ENCODE data around the gene SLC9A7. TPM values are rescaled to one million over a fixed set of nuclear protein-coding genes. Genes with fewer than 3 reads are reported as not detected.

SLC9A7 gene
- total RNA-seq, 1 experiment from 2014 or later: 0.63 TPM

DNA sequence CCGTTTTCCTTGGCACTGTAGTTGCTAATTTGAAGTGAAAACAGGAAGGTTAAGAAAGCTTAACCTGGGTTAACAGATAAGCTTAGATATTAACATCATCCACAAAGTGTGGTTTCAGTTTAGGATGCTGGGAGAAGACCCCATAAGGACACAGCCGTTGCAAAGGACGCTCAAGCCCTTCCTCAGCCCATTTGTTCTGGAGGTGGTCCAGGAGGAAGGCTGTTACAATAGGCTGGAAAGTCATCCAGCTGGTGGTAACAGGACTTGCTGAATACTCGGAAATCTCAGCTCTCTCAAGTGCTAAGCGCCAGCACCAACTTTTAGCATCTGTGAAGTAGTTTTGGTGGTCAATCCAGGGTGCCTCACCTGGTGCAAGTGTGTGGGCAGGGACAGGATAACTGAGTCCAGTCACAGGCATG lies 171.2 kb downstream of the SLC9A7 start:
- no peaks in the 10 kb centered on the region for H3K9me3 ChIP-seq (replicated peaks)
- no peak overlapping the region for H3K4me3 ChIP-seq
- peak overlapping the region; percentile 59 for H3K27ac ChIP-seq
- peaks cover 65% of the 10 kb centered on the region for H3K4me1 ChIP-seq (replicated peaks)
- H3K27me3 ChIP-seq (replicated peaks): no peaks in the 10 kb centered on the region
- no peaks in the 10 kb centered on the region for H3K36me3 ChIP-seq
- peak in 1 of 2 experiments; percentile 18 for DNase-seq (ENCODE audit: low read depth in 1 of 2, low spot score in 2 of 2)

DNA sequence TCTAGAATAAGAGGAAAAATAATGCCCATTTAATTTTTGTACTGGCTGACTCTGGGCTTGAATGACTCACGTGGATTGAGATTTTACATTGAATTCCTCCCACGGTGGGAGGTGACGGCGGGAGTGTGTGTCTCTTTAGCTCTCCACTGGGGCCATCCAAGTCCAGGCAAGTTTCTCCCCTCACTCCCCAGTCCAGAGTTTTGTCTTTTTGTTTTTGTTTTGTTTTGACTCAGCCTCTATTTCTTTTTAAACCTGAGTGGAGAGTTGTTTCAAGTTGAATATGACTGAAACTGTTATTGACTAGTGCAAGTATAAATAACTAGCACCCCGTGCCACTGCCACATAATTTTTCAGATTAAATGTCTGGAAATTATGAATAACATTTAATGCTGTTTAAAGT lies 171.8 kb downstream of the SLC9A7 start:
- H3K4me1 ChIP-seq (replicated peaks): peaks cover 71% of the 10 kb centered on the region
- DNase-seq (ENCODE audit: low read depth in 1 of 2, low spot score in 2 of 2): peak; percentile 44 to 57
- no peaks in the 10 kb centered on the region for H3K9me3 ChIP-seq (replicated peaks)
- no peaks in the 10 kb centered on the region for H3K27me3 ChIP-seq (replicated peaks)
- H3K4me3 ChIP-seq: no peak overlapping the region
- no peaks in the 10 kb centered on the region for H3K36me3 ChIP-seq
- peak overlapping the region; percentile 59 for H3K27ac ChIP-seq

DNA sequence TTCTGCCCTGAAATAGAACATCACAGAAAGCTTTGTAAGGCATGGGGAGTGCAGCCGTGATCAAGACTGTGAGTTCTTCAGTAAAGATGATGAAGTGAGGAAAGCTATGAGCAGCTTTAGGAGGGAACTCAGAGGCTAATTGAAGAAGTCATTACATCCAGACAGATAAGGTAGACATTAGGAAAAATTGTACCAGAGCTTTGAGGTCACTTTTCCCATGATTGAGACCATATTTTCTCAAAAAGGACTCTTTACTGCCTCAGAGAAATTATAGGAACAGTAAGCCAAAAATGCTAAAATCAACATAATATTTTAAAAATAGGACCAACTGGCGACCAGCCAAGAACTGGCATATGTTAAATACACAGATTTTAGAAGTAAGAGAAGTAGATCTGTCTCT lies 174.2 kb downstream of the SLC9A7 start:
- H3K36me3 ChIP-seq: no peaks in the 10 kb centered on the region
- no peak overlapping the region for H3K4me3 ChIP-seq
- H3K27ac ChIP-seq: no peak overlapping the region

DNA sequence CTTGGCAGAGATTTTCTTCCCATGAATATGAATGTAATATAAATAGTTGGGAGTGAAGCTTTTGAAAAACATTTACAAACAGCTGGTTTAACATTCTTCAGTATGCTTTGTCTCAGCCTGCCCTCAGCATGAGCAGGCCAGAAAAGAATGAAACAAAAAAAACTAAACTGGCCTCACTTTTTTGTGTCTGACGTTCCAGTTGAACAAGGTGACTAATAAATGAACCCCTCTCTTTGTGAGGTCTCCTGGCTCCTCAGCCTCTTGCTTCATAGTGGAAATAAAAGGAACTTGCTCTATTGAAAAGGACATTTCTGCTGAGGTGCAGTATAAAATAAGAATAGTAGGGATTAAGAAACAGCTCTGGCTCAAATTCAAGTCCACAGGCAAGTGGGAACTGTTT lies 176.0 kb downstream of the SLC9A7 start:
- Histone ChIP-seq H3K27ac (peak overlapping the region; percentile 100), H3K4me1 (replicated peaks) (peaks cover 56% of the 10 kb centered on the region), H3K36me3 (no peaks in the 10 kb centered on the region), H3K27me3 (replicated peaks) (no peaks in the 10 kb centered on the region), H3K4me3 (no peak overlapping the region), H3K9me3 (replicated peaks) (no peaks in the 10 kb centered on the region)
- DNase-seq (ENCODE audit: low read depth in 1 of 2, low spot score in 2 of 2): peak; percentile 55 to 85

More for the DNA sequence above, 174.2 kb downstream of the SLC9A7 start:
- DNase-seq (ENCODE audit: low read depth in 1 of 2, low spot score in 2 of 2): no peak
- Histone ChIP-seq H3K9me3 (replicated peaks) (no peaks in the 10 kb centered on the region), H3K4me1 (replicated peaks) (peaks cover 73% of the 10 kb centered on the region), H3K27me3 (replicated peaks) (no peaks in the 10 kb centered on the region)

DNA sequence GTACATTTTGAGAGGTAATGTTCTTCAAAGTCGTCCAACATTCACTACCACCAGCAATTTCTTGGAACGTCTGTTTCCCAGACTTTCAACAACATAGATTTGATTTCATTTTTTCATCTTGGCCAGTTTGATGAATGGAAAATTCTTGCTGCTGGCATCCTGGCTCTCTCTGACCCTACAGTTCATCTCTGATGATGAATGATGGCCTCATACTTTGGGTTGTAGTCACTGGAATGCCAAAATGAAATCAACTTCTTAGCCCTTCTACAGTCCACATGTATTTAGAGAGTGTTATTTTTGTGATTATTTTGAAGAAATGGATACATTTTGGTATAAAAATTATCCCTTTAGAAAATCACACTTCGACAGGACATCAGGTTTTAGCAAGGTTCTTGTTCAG lies 176.6 kb downstream of the SLC9A7 start:
- H3K27me3 ChIP-seq (replicated peaks): no peaks in the 10 kb centered on the region
- DNase-seq (ENCODE audit: low read depth in 1 of 2, low spot score in 2 of 2): peak in 1 of 2 experiments; percentile 58
- H3K4me1 ChIP-seq (replicated peaks): peaks cover 56% of the 10 kb centered on the region
- no peaks in the 10 kb centered on the region for H3K36me3 ChIP-seq
- H3K27ac ChIP-seq: peak overlapping the region; percentile 100
- H3K4me3 ChIP-seq: no peak overlapping the region
- no peaks in the 10 kb centered on the region for H3K9me3 ChIP-seq (replicated peaks)

DNA sequence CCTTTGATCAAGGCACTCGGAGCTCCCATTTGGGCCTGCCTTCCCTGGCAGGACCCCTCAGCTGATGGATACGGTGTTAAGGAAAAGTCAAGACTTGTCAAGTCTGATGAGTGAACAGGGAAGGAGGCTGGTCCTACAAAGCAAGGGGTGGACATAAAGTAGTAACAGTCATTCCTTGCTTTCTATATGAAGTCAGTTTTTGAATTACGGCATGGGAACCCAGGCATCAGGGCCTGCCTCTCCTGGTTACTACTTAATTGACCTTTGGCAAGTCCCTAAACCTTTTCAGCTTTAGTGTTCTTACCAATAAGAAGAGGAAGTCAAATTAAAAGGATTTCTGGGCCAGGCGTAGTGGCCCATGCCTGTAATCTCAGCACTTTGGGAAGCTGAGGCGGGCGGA lies 178.3 kb downstream of the SLC9A7 start:
- no peak overlapping the region for H3K27ac ChIP-seq
- no peak for DNase-seq (ENCODE audit: low read depth in 1 of 2, low spot score in 2 of 2)
- no peaks in the 10 kb centered on the region for H3K27me3 ChIP-seq (replicated peaks)
- no peak overlapping the region for H3K4me3 ChIP-seq
- no peaks in the 10 kb centered on the region for H3K9me3 ChIP-seq (replicated peaks)
- H3K36me3 ChIP-seq: no peaks in the 10 kb centered on the region
- peaks cover 54% of the 10 kb centered on the region for H3K4me1 ChIP-seq (replicated peaks)

DNA sequence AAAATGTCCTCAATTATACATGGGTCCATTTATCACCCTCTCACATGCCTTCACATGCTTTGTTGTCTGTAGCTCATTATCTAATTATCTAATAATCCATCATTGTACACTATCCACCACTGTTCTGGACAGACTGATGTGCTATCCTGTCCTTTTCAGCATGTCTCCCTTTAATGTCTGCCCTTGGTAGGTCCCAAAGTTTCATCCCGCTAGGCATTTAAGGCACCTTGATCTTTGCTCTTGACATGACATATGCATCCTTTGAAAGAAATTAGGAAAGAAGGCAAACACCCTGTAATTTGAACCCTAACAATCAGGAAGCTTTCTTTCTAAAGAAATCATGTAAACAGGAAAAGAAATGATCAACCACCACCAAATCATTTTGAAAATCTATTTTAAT lies 179.7 kb downstream of the SLC9A7 start:
- H3K36me3 ChIP-seq: no peaks in the 10 kb centered on the region
- H3K27me3 ChIP-seq (replicated peaks): no peaks in the 10 kb centered on the region
- no peak overlapping the region for H3K4me3 ChIP-seq
- no peaks in the 10 kb centered on the region for H3K9me3 ChIP-seq (replicated peaks)
- DNase-seq (ENCODE audit: low read depth in 1 of 2, low spot score in 2 of 2): no peak
- peaks cover 62% of the 10 kb centered on the region for H3K4me1 ChIP-seq (replicated peaks)
- H3K27ac ChIP-seq: no peak overlapping the region

DNA sequence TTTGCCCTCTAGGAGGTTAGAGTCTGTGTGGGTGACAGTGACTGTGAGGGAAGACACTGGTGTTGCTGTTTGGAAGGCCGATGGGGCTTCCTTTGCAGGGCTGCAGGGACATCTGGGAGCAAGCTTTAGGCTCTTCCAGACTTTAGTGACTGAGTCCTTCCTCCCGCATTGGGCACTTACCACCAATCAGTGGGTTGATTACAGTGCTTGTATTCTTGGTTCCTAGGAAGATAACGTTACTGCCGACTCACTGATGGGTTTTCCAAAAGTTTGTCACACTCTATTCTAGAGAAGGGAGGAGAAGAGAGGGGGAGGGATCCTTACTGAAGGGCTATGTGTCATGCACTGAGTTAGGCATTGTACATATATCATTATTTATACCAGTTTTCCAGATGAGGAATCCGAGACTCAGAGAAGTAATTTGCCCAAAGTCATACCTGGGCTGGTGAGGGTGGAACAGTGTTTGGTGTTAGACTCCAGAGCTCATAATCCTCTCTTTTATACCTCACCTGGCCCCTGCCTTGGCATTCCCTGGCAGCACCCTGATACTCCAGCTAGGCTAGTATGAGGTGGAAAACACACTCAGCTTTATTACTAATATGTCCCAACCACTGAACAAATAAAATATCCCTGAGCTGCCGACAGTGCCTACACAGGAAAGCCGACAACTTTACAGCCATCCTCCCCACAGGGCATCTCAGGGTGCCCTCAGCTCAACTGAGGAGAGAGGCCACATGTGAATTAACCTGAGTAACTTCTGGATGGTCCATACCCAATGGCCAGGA lies 181.5 kb downstream of the SLC9A7 start:
- no peaks in the 10 kb centered on the region for H3K9me3 ChIP-seq (replicated peaks)
- no peak for DNase-seq (ENCODE audit: low read depth in 1 of 2, low spot score in 2 of 2)
- H3K4me1 ChIP-seq (replicated peaks): peaks cover 57% of the 10 kb centered on the region
- no peaks in the 10 kb centered on the region for H3K27me3 ChIP-seq (replicated peaks)
- H3K36me3 ChIP-seq: no peaks in the 10 kb centered on the region
- no peak overlapping the region for H3K27ac ChIP-seq
- H3K4me3 ChIP-seq: no peak overlapping the region

DNA sequence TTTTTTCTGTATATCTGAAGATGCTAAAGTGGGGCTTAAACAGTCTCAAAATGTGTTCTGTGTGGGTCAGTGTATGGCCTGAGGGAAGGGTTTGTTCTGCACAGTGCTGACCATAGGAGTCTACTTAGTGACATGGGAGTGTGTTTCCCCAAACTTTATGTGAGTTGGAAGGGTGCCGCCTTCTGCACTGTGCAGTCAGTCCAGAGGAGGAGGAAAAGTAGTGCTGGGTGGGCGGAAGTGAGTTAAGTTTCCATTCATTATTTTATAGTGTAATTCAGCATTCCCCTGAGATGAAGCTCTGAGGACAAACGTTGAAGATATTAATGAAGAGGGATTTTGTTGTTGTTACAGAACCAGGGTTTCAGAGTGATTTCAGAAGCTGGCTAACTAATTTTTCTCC lies 182.5 kb downstream of the SLC9A7 start:
- peaks cover 53% of the 10 kb centered on the region for H3K4me1 ChIP-seq (replicated peaks)
- no peaks in the 10 kb centered on the region for H3K27me3 ChIP-seq (replicated peaks)
- no peak overlapping the region for H3K27ac ChIP-seq
- no peaks in the 10 kb centered on the region for H3K9me3 ChIP-seq (replicated peaks)
- no peak overlapping the region for H3K4me3 ChIP-seq
- no peaks in the 10 kb centered on the region for H3K36me3 ChIP-seq
- DNase-seq (ENCODE audit: low read depth in 1 of 2, low spot score in 2 of 2): no peak

DNA sequence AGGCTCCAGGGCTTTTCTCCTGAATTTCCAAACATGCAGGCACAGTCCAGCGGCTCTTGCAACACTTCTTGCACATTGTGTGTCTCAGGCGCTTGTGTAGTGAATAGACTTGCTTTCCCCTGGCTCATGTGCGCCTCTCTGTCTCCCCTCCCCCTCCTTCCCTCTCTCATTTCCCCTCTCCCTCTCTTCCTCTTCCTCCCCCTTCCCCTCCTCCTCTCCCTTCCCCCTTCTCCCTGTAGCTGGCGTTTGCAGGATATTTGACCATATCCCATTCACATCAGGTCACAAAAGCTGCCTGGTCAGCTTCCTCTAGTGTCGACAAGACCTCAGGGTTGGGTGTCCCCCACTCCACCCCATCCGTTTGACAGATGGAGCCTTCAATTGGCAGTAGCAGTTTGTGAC lies 182.9 kb downstream of the SLC9A7 start:
- no peak for DNase-seq (ENCODE audit: low read depth in 1 of 2, low spot score in 2 of 2)
- H3K27ac ChIP-seq: no peak overlapping the region
- peak overlapping the region; percentile 55 for H3K4me3 ChIP-seq

DNA sequence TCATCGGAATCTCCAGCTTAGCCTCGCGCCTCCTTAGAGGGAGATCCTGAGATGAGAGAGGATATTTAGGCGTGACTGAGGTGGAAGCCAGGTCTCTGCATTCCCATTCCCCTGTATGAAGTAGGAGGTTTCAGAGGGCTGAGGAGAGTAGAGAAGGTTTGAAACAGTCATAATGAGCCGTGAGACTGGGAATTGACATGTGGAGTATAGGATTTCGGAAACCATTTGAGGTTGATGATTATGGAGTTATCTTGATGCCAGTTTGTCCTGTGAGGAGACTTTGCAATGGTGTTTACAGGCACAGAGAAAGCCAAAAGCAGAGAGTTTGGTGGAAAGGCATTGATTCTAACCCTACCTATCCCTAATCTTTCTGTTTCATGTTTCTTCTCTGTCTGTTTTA lies 183.3 kb downstream of the SLC9A7 start:
- Histone ChIP-seq H3K4me1 (replicated peaks) (peaks cover 51% of the 10 kb centered on the region), H3K27ac (no peak overlapping the region), H3K36me3 (no peaks in the 10 kb centered on the region), H3K9me3 (replicated peaks) (no peaks in the 10 kb centered on the region), H3K4me3 (peak overlapping the region; percentile 55), H3K27me3 (replicated peaks) (no peaks in the 10 kb centered on the region)
- no peak for DNase-seq (ENCODE audit: low read depth in 1 of 2, low spot score in 2 of 2)

More for the DNA sequence above, 182.9 kb downstream of the SLC9A7 start:
- H3K9me3 ChIP-seq (replicated peaks): no peaks in the 10 kb centered on the region
- peaks cover 51% of the 10 kb centered on the region for H3K4me1 ChIP-seq (replicated peaks)
- no peaks in the 10 kb centered on the region for H3K27me3 ChIP-seq (replicated peaks)
- no peaks in the 10 kb centered on the region for H3K36me3 ChIP-seq

DNA sequence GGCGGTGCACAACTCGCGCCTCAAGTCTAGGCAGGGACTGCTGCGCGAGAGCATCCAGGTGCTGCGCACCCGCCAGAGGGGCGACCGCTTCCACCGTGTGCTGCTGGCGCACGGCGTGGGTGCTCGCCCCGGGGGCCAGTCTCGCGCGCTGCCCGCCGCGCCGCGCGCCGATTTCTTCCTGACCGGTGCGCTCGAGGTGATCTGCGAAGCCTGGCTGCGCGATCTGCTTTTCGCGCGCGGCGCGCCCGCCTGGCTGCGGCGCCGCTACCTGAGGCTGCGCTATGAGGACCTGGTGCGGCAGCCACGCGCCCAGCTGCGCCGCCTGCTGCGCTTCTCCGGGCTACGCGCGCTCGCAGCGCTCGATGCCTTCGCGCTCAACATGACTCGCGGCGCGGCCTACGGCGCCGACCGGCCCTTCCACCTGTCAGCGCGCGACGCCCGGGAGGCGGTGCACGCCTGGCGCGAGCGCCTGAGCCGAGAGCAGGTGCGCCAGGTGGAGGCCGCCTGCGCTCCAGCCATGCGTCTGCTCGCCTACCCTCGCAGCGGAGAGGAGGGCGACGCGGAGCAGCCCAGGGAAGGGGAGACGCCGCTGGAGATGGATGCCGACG lies 184.0 kb downstream of the SLC9A7 start:
- no peak overlapping the region for H3K27ac ChIP-seq
- no peak for DNase-seq (ENCODE audit: low read depth in 1 of 2, low spot score in 2 of 2)

DNA sequence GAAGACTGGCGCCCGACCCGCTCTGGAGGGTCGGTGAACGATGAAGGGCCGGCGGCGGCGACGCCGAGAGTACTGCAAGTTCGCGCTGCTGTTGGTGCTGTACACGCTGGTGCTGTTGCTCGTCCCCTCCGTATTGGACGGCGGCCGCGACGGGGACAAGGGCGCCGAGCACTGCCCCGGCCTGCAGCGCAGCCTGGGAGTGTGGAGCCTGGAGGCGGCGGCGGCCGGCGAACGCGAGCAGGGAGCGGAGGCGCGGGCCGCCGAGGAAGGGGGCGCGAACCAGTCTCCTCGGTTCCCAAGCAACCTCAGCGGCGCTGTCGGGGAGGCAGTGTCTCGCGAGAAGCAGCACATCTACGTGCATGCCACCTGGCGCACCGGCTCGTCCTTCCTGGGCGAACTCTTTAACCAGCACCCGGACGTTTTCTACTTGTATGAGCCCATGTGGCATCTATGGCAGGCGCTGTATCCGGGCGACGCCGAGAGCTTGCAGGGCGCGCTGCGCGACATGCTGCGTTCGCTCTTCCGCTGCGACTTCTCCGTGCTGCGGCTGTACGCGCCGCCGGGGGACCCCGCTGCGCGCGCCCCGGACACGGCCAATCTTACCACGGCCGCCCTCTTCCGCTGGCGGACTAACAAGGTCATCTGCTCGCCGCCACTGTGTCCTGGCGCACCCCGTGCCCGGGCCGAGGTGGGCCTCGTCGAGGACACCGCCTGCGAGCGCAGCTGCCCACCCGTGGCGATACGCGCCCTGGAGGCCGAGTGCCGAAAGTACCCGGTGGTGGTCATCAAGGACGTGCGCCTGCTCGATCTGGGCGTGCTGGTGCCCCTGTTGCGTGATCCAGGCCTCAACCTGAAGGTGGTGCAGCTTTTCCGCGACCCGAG lies 184.8 kb downstream of the SLC9A7 start:
- no peaks in the 10 kb centered on the region for H3K9me3 ChIP-seq (replicated peaks)
- peak overlapping the region; percentile 55 for H3K4me3 ChIP-seq
- H3K4me1 ChIP-seq (replicated peaks): peaks cover 51% of the 10 kb centered on the region
- DNase-seq (ENCODE audit: low read depth in 1 of 2, low spot score in 2 of 2): peak; percentile 55 to 74
- no peaks in the 10 kb centered on the region for H3K36me3 ChIP-seq
- H3K27ac ChIP-seq: no peak overlapping the region
- no peaks in the 10 kb centered on the region for H3K27me3 ChIP-seq (replicated peaks)

More for the DNA sequence above, 184.0 kb downstream of the SLC9A7 start:
- Histone ChIP-seq H3K4me3 (peak overlapping the region; percentile 55), H3K9me3 (replicated peaks) (no peaks in the 10 kb centered on the region), H3K36me3 (no peaks in the 10 kb centered on the region), H3K27me3 (replicated peaks) (no peaks in the 10 kb centered on the region), H3K4me1 (replicated peaks) (peaks cover 51% of the 10 kb centered on the region)

Data from SJSA1 (cell line).